Effector memory CD8-positive, alpha-beta T cell (primary cell): ENCODE results near the gene RAB20.
"Not testable (repeated sequence)": the region's sequence is repeated elsewhere in the genome, so short reads cannot be mapped to it uniquely, and the experiment has no call there.

ENCODE experiments used
- ATAC-seq: fragments of 150-1000 bp; cut with Tn5 transposase; replicated peaks from 2 replicates; pipeline ENCODE4 v1.10.0; 2021; ENCODE audit warnings: mild to moderate bottlenecking, moderate library complexity
- DNase-seq, 3 experiments: peaks; one replicate each; pipeline ENCODE4 v3.0.0; 2021
- H3K27ac Mint-ChIP-seq, 2 donors: one replicate each; pipeline ENCODE4 v1.8.0; 2022; ENCODE audit warnings: mild to moderate bottlenecking in 2 of 2, mixed read lengths in 2 of 2, moderate library complexity in 2 of 2
- H3K27me3 Mint-ChIP-seq, 2 donors: one replicate each; pipeline ENCODE4 v1.8.0; 2022; ENCODE audit warnings: mixed read lengths in 2 of 2
- H3K36me3 Mint-ChIP-seq: one replicate; pipeline ENCODE4 v1.8.0; 2022; ENCODE audit warnings: mild to moderate bottlenecking, moderate library complexity, mixed read lengths; ENCODE audit not compliant: insufficient read depth
- H3K4me1 Mint-ChIP-seq, 2 donors: one replicate each; pipeline ENCODE4 v1.8.0; 2022; ENCODE audit warnings: low read depth in 2 of 2, mixed read lengths in 2 of 2
- H3K4me3 Mint-ChIP-seq, 2 donors: one replicate each; pipeline ENCODE4 v1.8.0; 2022; ENCODE audit warnings: mild to moderate bottlenecking in 2 of 2, mixed read lengths in 2 of 2, moderate library complexity in 2 of 2
- H3K9me3 Mint-ChIP-seq, 2 donors: one replicate each; pipeline ENCODE4 v1.8.0; 2022; ENCODE audit warnings: mixed read lengths in 2 of 2

RAB20 gene

DNA sequence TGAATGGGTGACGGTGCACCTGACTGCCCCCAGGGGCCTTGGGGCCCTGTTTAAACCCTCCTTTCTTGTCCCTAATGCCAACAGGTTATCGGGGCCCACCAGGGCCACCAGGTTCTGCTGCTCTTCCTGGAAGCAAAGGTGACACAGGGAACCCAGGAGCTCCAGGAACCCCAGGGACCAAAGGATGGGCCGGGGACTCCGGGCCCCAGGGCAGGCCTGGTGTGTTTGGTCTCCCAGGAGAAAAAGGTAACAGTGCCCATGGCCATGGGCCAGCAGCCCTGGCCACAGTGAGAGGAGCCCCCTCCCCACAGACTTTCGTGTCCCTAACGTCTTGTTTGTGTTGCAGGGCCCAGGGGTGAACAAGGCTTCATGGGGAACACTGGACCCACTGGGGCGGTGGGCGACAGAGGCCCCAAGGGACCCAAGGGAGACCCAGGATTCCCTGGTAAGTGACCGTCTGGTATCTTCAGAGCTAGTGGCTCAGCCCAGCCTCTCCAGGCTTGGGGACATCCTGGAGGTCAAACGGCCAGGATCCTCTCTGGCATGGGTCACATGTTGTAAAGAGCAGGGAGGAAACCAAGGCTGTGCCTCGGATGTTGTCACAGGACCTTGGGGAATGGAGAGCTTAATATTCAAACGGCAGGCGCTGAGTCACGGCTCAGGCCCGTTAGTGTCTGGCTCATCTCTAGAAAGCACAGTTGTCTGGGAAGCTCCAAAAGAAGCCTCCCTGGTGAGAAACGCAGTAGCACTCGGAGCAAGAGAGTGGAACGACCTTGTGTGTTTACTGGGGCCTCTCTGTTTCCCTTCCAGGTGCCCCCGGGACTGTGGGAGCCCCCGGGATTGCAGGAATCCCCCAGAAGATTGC, 58.3 kb downstream of the RAB20 start:
- no peak for DNase-seq
- Mint-ChIP-seq H3K4me1 (no peaks in the 10 kb centered on the region), H3K27ac (no peak overlapping the region), H3K27me3 (peaks cover 21 to 62% of the 10 kb centered on the region in 2 donors), H3K36me3 (no peaks in the 10 kb centered on the region), H3K4me3 (no peak overlapping the region), H3K9me3 (no peaks in the 10 kb centered on the region)
- ATAC-seq, result no peak

DNA sequence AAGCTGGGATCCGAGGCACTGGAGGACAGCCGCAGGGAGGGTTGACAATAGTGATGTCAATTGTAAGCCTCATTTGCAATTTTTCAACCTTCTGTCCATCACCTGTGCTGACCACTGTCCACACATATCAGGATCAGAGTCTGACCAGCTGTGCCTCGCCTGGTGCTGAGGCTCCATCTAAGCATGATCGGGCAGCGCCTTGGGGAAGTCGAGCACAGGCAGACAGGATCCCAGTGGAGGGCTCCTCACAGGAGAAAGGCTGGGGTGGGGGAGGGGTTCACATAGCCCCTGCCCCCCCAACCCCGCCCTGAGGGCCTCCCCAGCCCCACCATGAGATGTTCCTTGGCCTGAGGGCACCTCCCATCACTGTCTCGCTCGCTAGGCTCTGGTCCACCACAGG, 60.3 kb downstream of the RAB20 start:
- H3K4me3 Mint-ChIP-seq, result no peak overlapping the region
- no peaks in the 10 kb centered on the region for H3K9me3 Mint-ChIP-seq
- no peak overlapping the region for H3K27ac Mint-ChIP-seq
- ATAC-seq (no peak), DNase-seq (no peak)
- no peaks in the 10 kb centered on the region for H3K36me3 Mint-ChIP-seq
- H3K4me1 Mint-ChIP-seq, result no peaks in the 10 kb centered on the region
- peaks cover 6 to 46% of the 10 kb centered on the region in 2 donors for H3K27me3 Mint-ChIP-seq

DNA sequence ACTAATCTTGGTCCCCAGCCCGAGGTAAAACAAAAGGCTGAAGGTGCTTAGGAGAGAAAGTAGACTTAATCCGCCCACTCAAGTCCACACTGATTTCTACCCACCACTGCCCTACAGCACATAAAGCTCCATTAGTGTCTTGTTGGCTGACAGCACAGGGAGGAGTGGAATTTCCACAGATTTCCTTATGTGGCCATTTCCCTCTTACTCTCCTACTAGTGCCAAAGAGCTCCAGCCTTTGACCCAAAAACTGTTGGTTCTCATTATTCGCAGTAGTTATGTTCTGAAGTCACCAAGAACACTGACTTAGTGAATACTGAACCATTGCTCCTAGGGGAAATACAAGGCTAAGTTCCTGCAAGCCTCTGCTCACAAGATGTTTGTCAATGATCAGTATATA, 61.2 kb downstream of the RAB20 start:
- Mint-ChIP-seq H3K4me3 (no peak overlapping the region), H3K27me3 (peaks cover 5 to 38% of the 10 kb centered on the region in 2 donors), H3K36me3 (no peaks in the 10 kb centered on the region), H3K9me3 (no peaks in the 10 kb centered on the region), H3K27ac (no peak overlapping the region), H3K4me1 (no peaks in the 10 kb centered on the region)
- ATAC-seq (no peak), DNase-seq (no peak)

DNA sequence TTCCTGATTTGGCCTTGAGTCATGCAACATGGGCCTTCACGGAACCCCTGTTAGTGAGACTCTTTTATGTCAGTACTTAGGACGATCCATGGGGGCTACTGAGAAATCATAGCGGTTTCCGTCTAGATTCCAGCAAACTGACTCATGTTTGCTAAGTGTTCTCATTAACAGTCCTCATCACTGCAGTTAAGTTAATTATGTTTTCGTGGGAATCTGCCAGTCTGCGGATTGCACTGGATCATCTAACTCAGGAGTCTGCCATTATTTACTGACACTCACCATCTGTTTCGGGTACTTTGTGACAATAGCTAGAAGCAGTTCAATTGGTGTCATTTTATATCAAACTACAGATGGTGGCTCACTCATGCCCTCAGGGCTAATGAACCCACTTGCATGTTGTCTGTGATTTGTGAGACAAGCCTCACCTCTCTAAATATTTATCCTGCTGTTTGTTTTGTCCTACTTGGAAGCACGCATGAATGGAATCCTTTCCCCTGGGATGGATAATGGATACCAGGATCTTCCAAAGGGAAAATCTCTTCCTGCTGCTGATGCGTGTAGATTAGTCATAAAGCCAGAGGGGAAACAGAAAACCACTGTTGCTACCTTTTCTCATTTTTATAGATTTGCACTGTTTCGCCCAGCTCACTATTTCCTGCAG, 61.8 kb downstream of the RAB20 start:
- H3K4me3 Mint-ChIP-seq, result no peak overlapping the region
- no peaks in the 10 kb centered on the region for H3K36me3 Mint-ChIP-seq
- no peak overlapping the region for H3K27ac Mint-ChIP-seq
- no peaks in the 10 kb centered on the region for H3K9me3 Mint-ChIP-seq
- H3K4me1 Mint-ChIP-seq, result no peaks in the 10 kb centered on the region
- no peak for ATAC-seq
- DNase-seq, result no peak
- H3K27me3 Mint-ChIP-seq, result peaks cover 5 to 35% of the 10 kb centered on the region in 2 donors

DNA sequence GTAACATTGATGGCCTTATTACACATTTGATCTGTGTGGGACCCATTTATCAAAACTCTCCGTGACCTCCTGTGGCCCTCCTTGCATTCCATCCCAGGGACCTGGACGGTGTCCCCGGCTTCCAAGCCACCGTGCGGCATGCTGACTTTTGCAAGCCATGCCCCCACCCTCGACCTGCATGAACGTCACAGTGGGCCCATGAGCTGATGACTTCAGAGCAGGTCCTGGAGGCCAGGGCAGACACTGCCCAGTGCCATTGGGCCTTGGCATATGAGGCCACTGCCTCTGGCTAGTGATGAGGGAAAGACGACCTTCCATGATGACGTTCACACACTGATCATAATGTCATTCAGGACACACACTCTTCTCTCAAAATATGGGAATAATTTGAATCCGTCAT, 62.8 kb downstream of the RAB20 start:
- Mint-ChIP-seq H3K27me3 (peaks cover 5 to 32% of the 10 kb centered on the region in 2 donors), H3K27ac (no peak overlapping the region), H3K9me3 (no peaks in the 10 kb centered on the region), H3K4me1 (no peaks in the 10 kb centered on the region), H3K4me3 (no peak overlapping the region), H3K36me3 (no peaks in the 10 kb centered on the region)
- no peak for ATAC-seq
- no peak for DNase-seq

DNA sequence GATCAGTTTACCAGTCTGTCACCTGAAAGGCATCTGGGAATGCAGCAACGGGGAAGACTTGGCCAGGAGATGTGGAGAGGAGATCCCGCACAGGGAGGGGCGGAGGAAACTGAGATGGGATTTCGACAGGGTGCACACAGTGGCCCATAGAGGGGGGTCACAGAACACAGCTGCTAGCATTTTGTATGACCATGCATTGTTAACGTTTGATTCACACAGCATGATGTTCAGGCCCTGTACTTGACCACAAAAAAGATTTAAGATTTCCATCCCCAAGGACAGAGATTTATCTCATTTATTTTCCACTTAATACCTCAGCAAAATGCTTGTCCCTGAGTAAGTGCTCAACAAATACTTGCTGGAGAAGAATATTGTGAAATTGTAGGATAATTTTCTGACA, 63.2 kb downstream of the RAB20 start:
- Mint-ChIP-seq H3K27me3 (peaks cover 5 to 28% of the 10 kb centered on the region in 2 donors), H3K9me3 (no peaks in the 10 kb centered on the region), H3K27ac (no peak overlapping the region), H3K4me3 (no peak overlapping the region), H3K4me1 (no peaks in the 10 kb centered on the region), H3K36me3 (no peaks in the 10 kb centered on the region)
- DNase-seq, result no peak
- no peak for ATAC-seq

DNA sequence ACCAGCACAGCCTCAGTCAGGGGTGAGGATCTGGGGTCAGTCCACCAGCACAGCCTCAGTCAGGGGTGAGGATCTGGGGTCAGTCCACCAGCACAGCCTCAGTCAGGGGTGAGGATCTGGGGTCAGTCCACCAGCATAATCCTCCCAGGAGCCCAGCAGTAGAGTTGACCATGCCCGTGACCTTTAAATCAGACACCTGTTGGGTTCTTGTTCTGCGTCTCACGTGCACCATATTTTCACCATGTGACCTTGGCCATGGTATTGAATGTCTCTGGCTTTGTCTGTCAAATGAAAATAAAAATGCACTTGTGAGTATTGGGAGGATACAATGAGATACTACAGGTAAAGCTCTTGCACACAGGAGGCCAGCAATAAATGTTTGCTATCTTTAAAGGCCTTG, 63.6 kb downstream of the RAB20 start:
- not testable (repeated sequence) for H3K4me1 Mint-ChIP-seq, H3K27ac Mint-ChIP-seq, H3K4me3 Mint-ChIP-seq, H3K36me3 Mint-ChIP-seq, H3K9me3 Mint-ChIP-seq, ATAC-seq, DNase-seq
- peaks cover 5 to 26% of the 10 kb centered on the region in 2 donors for H3K27me3 Mint-ChIP-seq

DNA sequence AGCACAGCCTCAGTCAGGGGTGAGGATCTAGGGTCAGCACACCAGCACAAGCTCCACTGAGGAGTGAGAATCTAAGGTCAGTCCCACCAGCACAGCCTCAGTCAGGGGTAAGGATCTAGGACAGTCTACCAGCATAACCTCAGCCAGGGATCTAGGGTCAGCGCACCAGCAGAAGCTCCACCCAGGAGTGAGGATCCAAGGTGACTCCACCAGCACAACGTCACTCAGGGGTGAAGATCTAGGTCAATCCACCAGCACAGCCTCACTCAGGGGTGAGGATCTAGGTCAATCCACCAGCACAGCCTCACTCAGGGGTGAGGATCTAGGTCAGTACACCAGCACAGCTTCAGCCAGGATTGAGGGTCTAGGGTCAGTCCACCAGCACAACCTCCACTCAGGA, 64.5 kb downstream of the RAB20 start:
- H3K9me3 Mint-ChIP-seq, result no peaks in the 10 kb centered on the region
- ATAC-seq, result no peak
- H3K27ac Mint-ChIP-seq, result no peak overlapping the region
- no peaks in the 10 kb centered on the region for H3K4me1 Mint-ChIP-seq
- H3K4me3 Mint-ChIP-seq, result no peak overlapping the region
- H3K27me3 Mint-ChIP-seq, result peaks cover 5 to 26% of the 10 kb centered on the region in 2 donors
- DNase-seq, result no peak
- no peaks in the 10 kb centered on the region for H3K36me3 Mint-ChIP-seq

DNA sequence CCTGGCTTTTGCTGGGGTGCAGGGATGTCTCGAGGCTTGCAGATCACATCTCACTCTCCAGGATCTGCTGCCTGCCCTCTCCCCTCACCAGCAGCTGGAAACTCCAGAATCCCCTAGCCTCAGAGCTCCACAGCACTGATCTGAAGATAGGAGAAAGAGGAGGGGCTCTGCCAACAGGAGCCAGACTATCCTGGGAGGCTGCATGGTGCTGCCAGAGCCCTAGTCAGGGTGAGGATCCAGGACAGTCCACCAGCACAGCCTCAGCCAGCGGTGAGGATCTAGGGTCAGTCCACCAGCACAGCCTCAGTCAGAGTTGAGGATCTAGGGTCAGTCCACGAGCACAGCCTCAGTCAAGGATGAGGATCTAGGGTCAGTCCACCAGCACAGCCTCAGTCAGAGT, 65.2 kb downstream of the RAB20 start:
- ATAC-seq, result no peak
- Mint-ChIP-seq H3K27me3 (peaks cover 5 to 22% of the 10 kb centered on the region in 2 donors), H3K4me1 (no peaks in the 10 kb centered on the region), H3K9me3 (no peaks in the 10 kb centered on the region), H3K4me3 (no peak overlapping the region), H3K36me3 (no peaks in the 10 kb centered on the region), H3K27ac (no peak overlapping the region)
- no peak for DNase-seq

DNA sequence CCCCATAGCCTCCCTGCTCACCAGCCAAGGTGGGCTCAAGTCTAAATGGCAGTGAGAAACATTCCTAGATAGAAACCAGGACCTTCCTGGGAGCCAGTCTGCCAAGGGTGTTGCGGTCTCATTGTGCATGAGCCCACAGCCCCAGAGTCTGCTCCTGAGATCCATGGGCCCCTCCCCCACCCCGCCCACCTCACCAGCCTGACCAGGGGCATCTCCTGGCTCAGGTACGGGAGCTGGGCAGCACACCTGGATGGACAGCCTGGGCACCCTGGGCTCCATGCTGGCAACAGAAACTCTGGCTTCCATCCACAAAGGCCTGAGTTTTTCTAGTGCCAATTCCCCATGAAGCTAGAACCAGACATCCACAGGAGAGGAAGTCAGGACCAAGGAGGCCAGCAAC, 65.6 kb downstream of the RAB20 start:
- DNase-seq, result no peak
- Mint-ChIP-seq H3K27me3 (peaks cover 5 to 18% of the 10 kb centered on the region in 2 donors), H3K4me1 (no peaks in the 10 kb centered on the region), H3K36me3 (no peaks in the 10 kb centered on the region), H3K4me3 (no peak overlapping the region), H3K9me3 (no peaks in the 10 kb centered on the region), H3K27ac (no peak overlapping the region)
- ATAC-seq, result no peak

DNA sequence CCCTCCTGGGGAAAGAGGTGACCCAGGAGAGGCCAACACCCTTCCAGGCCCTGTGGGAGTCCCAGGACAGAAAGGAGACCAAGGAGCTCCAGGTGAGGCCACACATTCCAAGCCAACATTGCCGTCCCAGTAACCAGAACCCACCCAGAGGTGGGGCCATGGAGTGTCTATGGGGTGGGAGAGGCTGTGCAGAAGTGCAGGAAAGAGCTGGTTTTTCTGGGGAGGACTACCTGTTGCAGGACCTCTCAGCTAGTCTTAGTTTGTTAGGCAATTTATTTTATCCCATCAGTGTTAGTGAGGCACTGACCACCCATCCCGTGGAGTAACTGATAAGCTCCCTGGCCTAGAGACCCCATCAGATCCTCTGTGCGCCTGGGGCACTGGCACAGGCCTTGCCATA, 66.1 kb downstream of the RAB20 start:
- no peak for DNase-seq

DNA sequence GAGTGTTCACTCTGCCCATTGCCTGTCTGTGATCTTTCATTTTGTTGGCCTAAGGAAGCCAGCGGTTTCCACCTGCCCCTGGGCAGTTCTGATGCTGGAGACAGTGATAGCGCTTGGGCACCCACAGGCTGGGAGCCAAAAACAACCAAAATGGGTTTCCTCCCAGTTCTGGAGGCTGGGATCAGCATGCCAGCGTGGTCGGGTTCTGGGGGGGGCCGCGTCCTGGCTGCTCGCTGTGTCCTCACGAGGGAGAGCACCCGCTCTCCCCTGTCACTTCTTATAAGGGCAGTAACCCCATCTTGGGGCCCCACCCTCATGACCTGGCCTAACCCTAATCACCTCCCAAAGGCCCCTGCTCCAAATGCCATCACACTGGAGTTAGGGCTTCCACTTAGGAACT, 67.9 kb downstream of the RAB20 start:
- peaks cover 0 to 18% of the 10 kb centered on the region in 2 donors for H3K27me3 Mint-ChIP-seq
- H3K4me3 Mint-ChIP-seq, result no peak overlapping the region
- DNase-seq (no peak), ATAC-seq (no peak)
- H3K9me3 Mint-ChIP-seq, result no peaks in the 10 kb centered on the region
- H3K4me1 Mint-ChIP-seq, result no peaks in the 10 kb centered on the region
- H3K36me3 Mint-ChIP-seq, result no peaks in the 10 kb centered on the region
- no peak overlapping the region for H3K27ac Mint-ChIP-seq

More for the DNA sequence above, 66.1 kb downstream of the RAB20 start:
- Mint-ChIP-seq H3K4me1 (no peaks in the 10 kb centered on the region), H3K4me3 (no peak overlapping the region), H3K27ac (no peak overlapping the region), H3K27me3 (peaks cover 5 to 16% of the 10 kb centered on the region in 2 donors), H3K9me3 (no peaks in the 10 kb centered on the region), H3K36me3 (no peaks in the 10 kb centered on the region)
- ATAC-seq, result no peak

DNA sequence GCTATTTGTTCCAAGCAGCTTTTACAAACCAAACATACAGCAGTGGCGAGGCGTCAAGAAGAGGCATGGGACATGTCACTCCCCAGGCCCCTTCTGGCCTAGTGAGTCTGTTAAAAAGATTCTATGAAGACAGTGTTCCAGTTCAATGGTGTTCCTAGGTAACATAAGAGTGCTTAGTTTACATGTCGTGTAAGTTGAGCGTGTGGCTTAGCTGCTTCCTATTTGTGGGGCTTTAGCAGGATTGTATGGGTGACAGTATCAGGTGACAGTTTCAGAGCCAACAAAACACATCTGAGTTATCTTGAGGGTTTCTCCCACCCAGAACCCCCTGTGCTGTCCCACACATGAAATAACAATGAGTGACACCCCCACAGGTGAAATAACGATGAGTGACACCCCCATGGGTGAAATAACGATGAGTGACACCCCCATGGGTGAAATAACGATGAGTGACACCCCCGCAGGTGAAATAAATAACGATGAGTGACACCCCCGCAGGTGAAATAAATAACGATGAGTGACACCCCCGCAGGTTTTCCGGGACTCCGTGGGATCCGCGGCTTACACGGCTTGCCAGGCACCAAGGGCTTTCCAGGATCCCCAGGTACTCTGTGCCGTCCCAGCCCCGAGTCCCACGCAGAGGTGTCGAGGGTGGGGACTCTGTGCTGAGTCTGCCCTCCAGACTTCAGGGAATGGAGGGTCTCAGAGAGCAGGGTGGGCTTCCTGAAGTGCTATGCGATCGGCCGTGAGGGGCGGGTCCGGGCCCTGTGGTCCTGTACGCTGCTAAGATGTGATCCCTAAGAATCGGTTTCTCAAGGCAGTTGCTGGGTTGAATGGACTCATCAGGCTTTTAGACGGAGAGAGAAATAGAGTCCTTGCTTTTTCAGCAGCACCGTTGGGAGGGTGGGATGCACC, 68.6 kb downstream of the RAB20 start:
- ATAC-seq (no peak), DNase-seq (no peak)
- Mint-ChIP-seq H3K4me1 (no peaks in the 10 kb centered on the region), H3K4me3 (no peak overlapping the region), H3K27me3 (peaks cover 0 to 18% of the 10 kb centered on the region in 2 donors), H3K36me3 (no peaks in the 10 kb centered on the region), H3K9me3 (no peaks in the 10 kb centered on the region), H3K27ac (no peak overlapping the region)
